ENCODE results near the gene RASSF7.

The RASSF7 gene

GRCh38 chr11:551596-551995 is 9.2 kb upstream of the RASSF7 start:
- no peak for DNase-seq (ENCODE audit: low read depth)

DNA sequence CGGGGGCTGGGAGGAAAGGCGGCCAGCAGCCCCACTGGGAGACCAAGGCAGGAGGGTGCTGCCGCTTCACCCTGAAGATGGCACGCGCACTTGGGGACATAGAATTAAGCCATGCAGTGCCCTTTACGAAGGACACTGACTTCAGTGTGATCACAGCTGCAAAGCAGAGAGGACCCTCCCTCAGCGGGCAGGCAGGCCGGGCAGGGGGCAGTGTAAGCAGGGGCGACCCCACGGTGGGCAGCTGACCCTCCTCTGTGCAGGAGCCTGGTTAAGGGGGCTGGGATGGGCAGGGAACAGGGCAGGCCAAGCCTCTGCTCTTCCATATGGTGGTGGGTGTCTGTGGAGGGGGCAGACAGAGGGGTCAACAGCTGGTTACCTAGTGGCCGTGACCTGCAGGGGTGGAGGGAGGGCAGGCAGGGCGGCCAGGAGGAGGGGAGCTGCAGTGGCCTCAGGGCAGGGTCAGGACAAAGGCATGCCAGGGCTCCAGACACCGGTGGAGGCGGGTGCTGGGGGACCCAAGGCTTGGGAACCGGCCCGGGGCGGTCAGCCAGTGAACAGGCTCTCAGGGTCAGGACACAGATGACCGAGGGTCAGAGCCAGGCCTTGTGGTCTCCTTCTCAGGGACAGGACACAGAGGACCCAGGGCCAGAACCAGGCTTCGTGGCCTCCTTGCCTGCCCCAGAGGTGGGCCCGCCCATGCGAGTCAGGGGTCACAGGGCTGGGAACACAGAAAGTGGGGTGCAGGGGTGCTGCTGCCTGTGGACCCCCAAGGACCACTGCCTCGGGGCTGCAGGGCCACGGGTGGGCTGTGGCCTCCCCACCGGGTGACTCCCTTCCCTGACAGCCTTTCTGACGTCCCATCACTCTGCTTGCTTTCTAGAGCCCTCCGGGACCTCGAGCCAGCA is 7.4 kb upstream of the RASSF7 start:
- DNase-seq (ENCODE audit: low read depth): no peak

GRCh38 chr11:553988-554340 is 6.8 kb upstream of the RASSF7 start:
- DNase-seq (ENCODE audit: low read depth): no peak

- no peak for DNase-seq (ENCODE audit: low read depth)
These were observed 6.1 kb upstream of the RASSF7 start for GRCh38 chr11:554428-555226.

- no peak for DNase-seq (ENCODE audit: low read depth)
These were observed 5.5 kb upstream of the RASSF7 start for GRCh38 chr11:555227-555779.

GRCh38 chr11:555780-556661 is 4.7 kb upstream of the RASSF7 start:
- no peak for DNase-seq (ENCODE audit: low read depth)

GRCh38 chr11:556662-557256 is 4.0 kb upstream of the RASSF7 start:
- DNase-seq (ENCODE audit: low read depth): no peak

- DNase-seq (ENCODE audit: low read depth): no peak
These were observed 3.2 kb upstream of the RASSF7 start for GRCh38 chr11:557328-558132.

GRCh38 chr11:558503-558902 is 2.3 kb upstream of the RASSF7 start:
- DNase-seq (ENCODE audit: low read depth): no peak

GRCh38 chr11:559020-559620 is 1.6 kb upstream of the RASSF7 start:
- DNase-seq (ENCODE audit: low read depth): no peak

DNA sequence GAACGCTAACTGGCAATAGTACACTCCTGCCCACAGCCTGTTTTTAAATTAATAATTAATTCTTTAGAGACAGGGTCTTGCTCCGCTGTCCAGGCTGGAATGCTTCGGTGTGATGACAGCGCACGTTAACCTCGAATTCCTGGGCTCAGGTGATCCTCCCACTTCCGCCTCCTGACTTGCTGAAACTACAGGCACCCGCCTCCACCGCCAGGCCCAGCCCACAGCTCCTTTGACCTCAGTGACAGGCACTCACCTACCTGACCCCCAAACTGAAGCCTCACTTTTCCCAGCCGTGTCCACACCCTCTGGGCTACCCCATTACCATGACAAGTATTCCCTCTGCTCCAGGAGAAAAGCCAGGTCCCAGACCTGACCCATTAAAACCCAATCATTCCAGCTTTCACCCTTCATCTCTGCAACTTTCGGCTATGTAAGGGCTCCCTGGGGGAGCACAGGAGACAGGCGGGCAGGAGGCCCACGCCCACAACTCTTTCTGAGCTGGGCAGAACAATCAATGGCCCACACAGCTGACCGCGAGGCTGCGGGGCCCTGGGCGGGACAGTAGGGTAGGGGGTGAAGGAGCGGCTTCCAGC is 962 bp upstream of the RASSF7 start:
- DNase-seq (ENCODE audit: low read depth): no peak

- no peak for DNase-seq (ENCODE audit: low read depth)
These were observed 606 bp downstream of the RASSF7 start for GRCh38 chr11:561148-562003.

- no peak for DNase-seq (ENCODE audit: low read depth)
These were observed 1.4 kb downstream of the RASSF7 start for GRCh38 chr11:562046-562645.

GRCh38 chr11:563066-563811 is 2.5 kb downstream of the RASSF7 start:
- DNase-seq (ENCODE audit: low read depth): no peak

DNA sequence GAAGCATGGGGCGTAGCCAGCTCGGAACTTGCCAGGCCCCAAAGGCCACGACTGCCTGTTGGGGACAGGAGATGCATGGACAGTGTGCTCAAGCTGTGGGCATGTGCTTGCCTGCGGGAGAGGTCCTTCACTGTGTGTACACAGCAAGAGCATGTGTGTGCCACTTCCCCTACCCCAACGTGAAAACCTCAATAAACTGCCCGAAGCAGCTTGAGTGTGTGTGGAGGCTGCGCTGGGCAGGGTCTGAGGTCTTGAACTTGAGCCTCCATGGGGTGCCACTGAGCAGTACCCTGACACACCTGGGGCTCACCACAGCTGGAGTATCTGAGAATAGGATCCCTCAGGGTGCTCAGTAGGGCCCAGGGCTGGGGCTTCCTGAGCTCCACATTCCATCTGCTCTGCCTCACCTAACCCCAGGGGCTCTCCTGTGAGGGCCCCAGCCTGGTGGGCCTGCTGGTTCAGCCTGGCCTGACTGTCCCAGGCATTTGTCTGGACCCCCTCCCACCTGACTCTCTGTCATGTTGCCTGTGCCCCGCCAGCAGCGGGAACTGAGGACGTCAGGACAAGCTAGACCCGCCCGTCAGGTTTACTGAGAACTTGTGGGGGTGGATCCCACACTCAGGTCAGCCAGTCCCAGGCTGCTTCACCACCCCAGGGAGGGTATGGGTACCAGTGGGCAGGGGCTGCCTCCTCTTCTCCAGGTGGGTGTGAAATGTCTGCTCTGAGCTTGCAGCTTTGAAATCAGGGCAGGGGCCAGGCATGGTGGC is 3.2 kb downstream of the RASSF7 start:
- no peak for DNase-seq (ENCODE audit: low read depth)

DNA sequence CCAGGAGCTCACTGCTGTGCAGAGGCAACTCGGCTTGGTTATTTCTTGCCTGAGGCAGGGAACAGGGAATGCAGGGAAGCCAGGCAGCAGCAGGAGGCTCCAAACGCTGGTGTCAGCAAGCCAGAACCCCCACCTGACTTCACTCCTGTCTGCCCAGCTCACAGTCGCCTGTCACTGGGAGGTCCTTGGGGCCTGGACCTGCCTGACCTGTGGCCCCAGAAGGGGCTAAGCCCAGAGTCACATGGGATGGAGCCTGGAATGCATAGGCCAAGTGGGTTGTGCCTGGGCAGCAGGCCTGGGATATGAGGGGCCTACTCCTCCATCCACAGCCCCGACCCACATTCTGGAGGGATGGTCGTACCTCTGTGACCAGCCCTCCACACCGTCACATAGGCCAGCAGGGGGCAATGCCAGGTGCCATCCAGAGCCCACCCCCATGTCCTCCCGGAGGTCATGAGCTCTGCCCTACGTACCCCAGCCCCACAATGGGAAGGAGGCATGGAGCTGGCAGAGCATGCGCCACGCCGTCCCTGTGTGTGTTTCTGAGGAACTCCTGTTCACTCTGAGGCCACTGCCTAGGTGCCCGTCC is 5.2 kb downstream of the RASSF7 start:
- no peak for DNase-seq (ENCODE audit: low read depth)

Measured in HS-27A (cell line).